Adrenal gland (tissue), 12 donors: ENCODE data around the gene PRKACA. TPM values are rescaled to one million over a fixed set of nuclear protein-coding genes. Genes with fewer than 3 reads are reported as not detected.

ENCODE experiments used
- DNase-seq, 7 donors: peaks; one replicate each; pipeline ENCODE4 v3.0.0-alpha.2; 2019 to 2020
- H3K27ac ChIP-seq, 5 donors: fragments of 200-600 bp; sonication (generic) in 4 of 5; 1 replicate in 3 of 5; 2 replicates in 2 of 5; pipeline versions ENCODE4 v1.5.1 to v1.8.0; 2016 to 2020; ENCODE audit warnings: mild to moderate bottlenecking in 1 of 5
- H3K27me3 ChIP-seq: fragments of 200-600 bp; 2 replicates; pipeline ENCODE4 v1.8.0; 2021
- H3K36me3 ChIP-seq, 2 donors: fragments of 200-600 bp; replicated peaks in 1 of 2; 1 replicate in 1 of 2; 2 replicates in 1 of 2; pipeline versions ENCODE4 v1.5.1 to v1.8.0; 2018 to 2022
- H3K4me1 ChIP-seq, 2 donors: fragments of 200-600 bp; replicated peaks in 1 of 2; 1 replicate in 1 of 2; 2 replicates in 1 of 2; pipeline versions ENCODE4 v1.5.1 to v1.8.0; 2018 to 2021
- H3K4me3 ChIP-seq, 4 donors: fragments of 200-600 bp; sonication (generic) in 3 of 4; one replicate each; pipeline ENCODE4 v1.5.1; 2016 to 2018
- H3K9me3 ChIP-seq, 3 donors: fragments of 200-600 bp; sonication (generic) in 1 of 3; replicated peaks in 1 of 3; 1 replicate in 2 of 3; 2 replicates in 1 of 3; pipeline versions ENCODE4 v1.5.1 to v1.8.0; 2016 to 2021
- POLR2A ChIP-seq, 2 donors: fragments of 450-650 bp; IDR thresholded peaks; one replicate each; pipeline ENCODE4 v1.6.1; 2017; ENCODE audit warnings: antibody characterized with exemption in 2 of 2, mild to moderate bottlenecking in 2 of 2, moderate library complexity in 1 of 2
- WGBS, 4 donors: extraction: QIAGEN DNeasy Blood & Tissue Kit in 2 of 4; methylation state at CpG; one replicate each; pipeline versions ENCODE4 v1.1.5 to v1.1.7; 2013 to 2017; 5-methylcytosine and 5-hydroxymethylcytosine counted together
- intact Hi-C, 2 donors: fragments of 100-400 bp; cut with DNase I; formaldehyde crosslinking; loops; one replicate each; pipeline versions ENCODE4 v1.14.1 to v1.15.0; 2022 to 2023
- polyA plus RNA-seq, 3 donors: library from polyadenylated mRNA; stranded (reverse); fragments of 200-250 nt in 2 of 3; fragments of 350-450 nt in 1 of 3; fragmentation: Illumina TruSeq in 1 of 3; extraction: RNeasy Lipid Tissue Mini Kit (QIAGEN cat#74804) in 1 of 3; gene quantifications; one replicate each; pipeline ENCODE4 v1.2.3, GENCODE V29; 2013 to 2014
- total RNA-seq, 9 donors: library from RNA; depleted of rRNA in 4 of 9; stranded (reverse); fragments of >200 nt in 4 of 9; fragments of 120-200 nt in 1 of 9; fragmentation: NEBNext Ultra II Directional in 1 of 9; extraction: Animal tissue kit (Norgen Biotek cat#: 25700) in 1 of 9; gene quantifications; one replicate each; pipeline versions ENCODE4 v1.1.0 to v1.2.4, GENCODE V29; 2013 to 2023
- TF ChIP-seq, protein P1 (sequence below), 6 experiments: fragments of 450-650 bp in 4 of 6; fragments of 200-600 bp in 2 of 6; sonication (generic) in 1 of 6; IDR thresholded peaks; 1 replicate in 5 of 6; 2 replicates in 1 of 6; pipeline versions ENCODE4 v1.5.1 to v1.8.0; 2016 to 2021; ENCODE audit warnings: antibody characterized with exemption in 6 of 6, mild to moderate bottlenecking in 2 of 6, moderate library complexity in 1 of 6
- donor health status: healthy with polysubstance abuse.
- donor health status: Bipolar disorder and iron deficiency.
- donor health status: DM: yes; HTN: yes; CAD: no.
- donor health status: DM: no; HTN: no; CAD: no.
- donor health status: DM: no; HTN: no; CAD: no.
- donor health status: DM: yes; HTN: yes; CAD: no.

The PRKACA gene
- total and polyA plus RNA-seq, 12 donors, result 74.1 to 457 (median 150) TPM

DNA sequence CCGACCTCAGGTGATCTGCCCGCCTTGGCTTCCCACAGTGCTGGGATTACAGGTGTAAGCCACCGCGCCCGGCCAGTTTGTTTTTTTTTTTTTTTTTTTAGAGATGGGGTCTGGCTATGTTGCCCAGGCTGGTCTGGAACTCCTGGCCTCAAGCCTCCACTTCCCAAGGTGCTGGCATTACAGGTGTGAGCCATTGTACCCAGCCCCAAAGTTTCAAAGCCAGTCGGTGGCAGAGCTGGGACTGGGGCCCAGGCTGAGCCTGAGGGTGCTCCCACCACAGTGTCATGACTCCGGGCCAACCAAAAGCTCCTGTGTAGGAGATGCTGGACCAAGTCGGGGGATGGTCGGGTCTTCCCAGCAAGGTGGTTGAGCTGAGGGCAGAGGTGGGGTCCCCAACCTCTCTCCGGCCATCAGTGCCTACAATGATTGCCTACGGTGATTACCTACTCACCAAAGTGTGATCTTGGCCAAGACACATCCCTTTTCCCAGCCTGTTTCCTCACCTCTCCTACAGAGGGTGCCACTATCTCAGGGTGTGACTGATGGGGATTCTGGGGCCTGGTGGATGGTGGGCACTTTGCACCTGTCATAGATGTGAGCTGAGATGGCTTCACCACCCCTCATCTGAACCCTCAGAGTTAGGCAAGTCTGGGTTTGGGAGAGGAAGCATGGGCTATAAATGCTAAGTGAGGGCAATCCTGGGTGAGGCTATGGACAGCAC lies 21.1 kb downstream of the PRKACA start:
- Histone ChIP-seq H3K27ac (no peak overlapping the region), H3K9me3 (peaks cover 0 to 5% (median 0%) of the 10 kb centered on the region in 3 donors), H3K36me3 (peaks cover 0 to 55% of the 10 kb centered on the region in 2 donors), H3K27me3 (no peaks in the 10 kb centered on the region), H3K4me1 (peaks cover 0 to 14% of the 10 kb centered on the region in 2 donors), H3K4me3 (no peak overlapping the region)
- peak in 1 of 7 donors; percentile 31 for DNase-seq
- WGBS, 4 donors, result 92 to 97% (median 94%) methylated on average over 6 to 11 of the region's 11 CpGs
- intact Hi-C loops, result no loop called here
- TF ChIP-seq, protein P1, sequence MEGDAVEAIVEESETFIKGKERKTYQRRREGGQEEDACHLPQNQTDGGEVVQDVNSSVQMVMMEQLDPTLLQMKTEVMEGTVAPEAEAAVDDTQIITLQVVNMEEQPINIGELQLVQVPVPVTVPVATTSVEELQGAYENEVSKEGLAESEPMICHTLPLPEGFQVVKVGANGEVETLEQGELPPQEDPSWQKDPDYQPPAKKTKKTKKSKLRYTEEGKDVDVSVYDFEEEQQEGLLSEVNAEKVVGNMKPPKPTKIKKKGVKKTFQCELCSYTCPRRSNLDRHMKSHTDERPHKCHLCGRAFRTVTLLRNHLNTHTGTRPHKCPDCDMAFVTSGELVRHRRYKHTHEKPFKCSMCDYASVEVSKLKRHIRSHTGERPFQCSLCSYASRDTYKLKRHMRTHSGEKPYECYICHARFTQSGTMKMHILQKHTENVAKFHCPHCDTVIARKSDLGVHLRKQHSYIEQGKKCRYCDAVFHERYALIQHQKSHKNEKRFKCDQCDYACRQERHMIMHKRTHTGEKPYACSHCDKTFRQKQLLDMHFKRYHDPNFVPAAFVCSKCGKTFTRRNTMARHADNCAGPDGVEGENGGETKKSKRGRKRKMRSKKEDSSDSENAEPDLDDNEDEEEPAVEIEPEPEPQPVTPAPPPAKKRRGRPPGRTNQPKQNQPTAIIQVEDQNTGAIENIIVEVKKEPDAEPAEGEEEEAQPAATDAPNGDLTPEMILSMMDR (IDR thresholded peaks at IDR 0.05), result no peak
- TF ChIP-seq POLR2A (IDR thresholded peaks at IDR 0.05), result no peak

DNA sequence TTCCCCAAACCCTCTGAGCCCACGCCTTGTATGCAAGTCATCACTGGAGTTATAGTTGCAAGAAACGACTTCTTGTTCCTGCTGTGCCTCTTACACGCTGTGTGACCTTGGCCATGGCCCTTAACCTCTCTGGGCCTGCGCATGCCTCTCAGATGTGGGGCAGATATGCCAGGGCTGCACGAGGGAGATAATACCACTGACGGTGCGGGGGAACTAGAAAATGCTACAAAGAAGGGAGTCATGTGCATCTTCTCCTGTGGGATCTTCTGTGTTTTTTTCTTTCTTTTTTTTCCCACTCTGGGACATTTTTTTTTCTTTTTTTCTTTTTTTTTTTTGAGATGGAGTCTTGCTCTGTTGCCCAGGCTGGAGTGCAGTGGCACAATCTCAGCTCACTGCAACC lies 22.7 kb downstream of the PRKACA start:
- Histone ChIP-seq H3K4me1 (peaks cover 0 to 16% of the 10 kb centered on the region in 2 donors), H3K9me3 (peaks cover 0 to 5% (median 0%) of the 10 kb centered on the region in 3 donors), H3K27ac (peak overlapping the region in 3 of 5 donors; percentile 31 to 64 (median 63)), H3K36me3 (peaks cover 0 to 39% of the 10 kb centered on the region in 2 donors), H3K4me3 (no peak overlapping the region), H3K27me3 (no peaks in the 10 kb centered on the region)
- peak; percentile 54 to 87 (median 82) for DNase-seq
- TF ChIP-seq, protein P1 (IDR thresholded peaks at IDR 0.05), result no peak
- TF ChIP-seq POLR2A (IDR thresholded peaks at IDR 0.05), result no peak
- intact Hi-C loops, result no loop called here
- WGBS, 4 donors, result 37 to 46% (median 43%) methylated on average over 7 of the region's 7 CpGs

DNA sequence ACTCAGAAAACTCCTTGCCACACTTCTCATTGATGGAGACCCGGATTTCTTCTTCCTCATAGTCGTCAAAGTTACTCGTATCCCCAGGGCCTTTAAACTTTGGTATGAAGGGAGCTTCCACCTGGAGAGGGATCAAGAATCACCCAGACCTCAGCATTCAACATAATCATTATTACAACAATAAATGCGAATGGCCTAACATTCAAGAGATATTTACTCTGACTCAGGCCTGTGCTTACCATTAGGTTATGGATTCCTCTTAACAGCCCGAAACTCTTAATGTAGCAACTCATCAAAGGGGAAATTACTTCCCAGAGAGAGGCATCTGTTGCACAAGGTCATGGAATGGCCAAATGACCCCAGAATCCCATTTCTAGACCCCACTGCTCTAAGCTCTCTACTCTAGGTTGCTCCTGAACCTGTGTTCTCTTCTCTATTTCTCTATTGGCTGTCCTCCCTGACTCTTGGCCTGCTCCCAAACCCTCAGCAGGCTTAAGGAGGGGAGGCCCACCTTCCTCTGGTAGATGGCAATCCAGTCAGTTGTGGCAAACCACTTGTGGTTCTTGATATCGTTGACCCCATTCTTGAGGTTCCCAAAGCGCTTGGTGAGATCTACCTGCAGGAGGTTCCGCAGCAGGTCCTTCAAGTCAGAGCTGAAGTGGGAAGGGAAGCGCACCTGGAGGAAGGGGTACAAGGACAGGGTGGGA lies 24.3 kb downstream of the PRKACA start:
- Histone ChIP-seq H3K9me3 (peaks cover 0 to 5% (median 0%) of the 10 kb centered on the region in 3 donors), H3K27me3 (no peaks in the 10 kb centered on the region), H3K4me3 (no peak overlapping the region), H3K4me1 (peaks cover 0 to 21% of the 10 kb centered on the region in 2 donors), H3K36me3 (peaks cover 0 to 30% of the 10 kb centered on the region in 2 donors), H3K27ac (no peak overlapping the region)
- intact Hi-C loops, result no loop called here
- 93 to 96% (median 95%) methylated on average over 7 to 9 of the region's 9 CpGs for WGBS, 4 donors
- no peak for DNase-seq
- no peak for TF ChIP-seq POLR2A (IDR thresholded peaks at IDR 0.05)
- TF ChIP-seq, protein P1 (IDR thresholded peaks at IDR 0.05), result no peak

DNA sequence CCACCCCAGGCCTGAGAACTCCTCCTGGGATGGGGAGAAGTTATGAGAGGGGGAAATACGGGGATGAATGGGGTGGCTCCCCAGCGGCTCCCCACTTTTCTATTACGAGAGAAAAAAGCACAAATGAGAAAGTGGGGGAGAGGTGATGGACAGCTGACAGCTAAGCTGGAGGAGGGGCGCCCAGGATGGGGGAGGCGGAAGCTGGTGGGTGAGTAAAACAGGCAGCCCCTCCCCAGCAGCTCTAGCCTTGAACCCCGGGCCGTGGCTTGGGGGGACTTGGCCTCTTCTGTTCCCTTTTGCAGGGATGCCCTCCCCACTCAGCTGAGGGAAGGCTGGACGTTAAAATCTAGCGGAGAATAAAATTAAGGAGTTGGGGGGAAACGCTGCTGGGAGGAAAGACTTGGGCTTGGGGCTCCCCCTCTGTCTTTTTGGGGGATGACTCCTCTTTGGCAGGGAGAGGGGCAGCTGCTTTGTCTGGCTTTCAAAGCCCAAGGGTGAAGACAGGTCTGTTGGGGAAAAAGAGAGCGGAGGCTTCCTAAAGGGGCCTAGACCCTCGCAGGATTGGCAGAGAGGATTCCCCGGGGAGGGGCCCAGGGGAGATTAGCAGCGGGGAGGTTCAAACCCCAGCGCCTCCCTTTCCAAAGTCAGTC lies 25.6 kb downstream of the PRKACA start:
- peaks cover 0 to 22% of the 10 kb centered on the region in 2 donors for H3K36me3 ChIP-seq
- no peaks in the 10 kb centered on the region for H3K27me3 ChIP-seq
- WGBS, 4 donors, result 16 to 22% (median 18%) methylated on average over 15 of the region's 15 CpGs
- peaks cover 0 to 5% (median 0%) of the 10 kb centered on the region in 3 donors for H3K9me3 ChIP-seq
- TF ChIP-seq, protein P1 (IDR thresholded peaks at IDR 0.05), result no peak
- no peak for TF ChIP-seq POLR2A (IDR thresholded peaks at IDR 0.05)
- H3K27ac ChIP-seq, result peak overlapping the region in 4 of 5 donors; percentile 91 to 98 (median 94)
- H3K4me1 ChIP-seq, result peaks cover 0 to 21% of the 10 kb centered on the region in 2 donors
- intact Hi-C loops, result no loop called here
- H3K4me3 ChIP-seq, result peak overlapping the region in 2 of 4 donors; percentile 64 to 92
- peak in 1 of 7 donors; percentile 47 for DNase-seq
